Smooth muscle cell (in vitro differentiated cells): Measurements from ENCODE around the gene ECM1. TPM values are rescaled to one million over a fixed set of nuclear protein-coding genes. Genes with fewer than 3 reads are reported as not detected.

Source experiments
- DNase-seq: peaks from one replicate; lab custom pipeline; 2025; ENCODE audit not compliant: unreplicated experiment; lab: John Stamatoyannopoulos, UW
- H2AFZ ChIP-seq: fragments of 200-600 bp; sonication (generic); 2 replicates; pipeline ENCODE4 v1.6.0; 2016; ENCODE audit warnings: antibody characterized with exemption, low read depth, mild to moderate bottlenecking
- H3F3A ChIP-seq: fragments of 200-600 bp; sonication (generic); 2 replicates; pipeline ENCODE4 v1.6.0; 2017; ENCODE audit warnings: antibody characterized with exemption, low read depth
- H3K27ac ChIP-seq: fragments of 200-600 bp; sonication (generic); 2 replicates; pipeline ENCODE4 v1.5.1; 2016; ENCODE audit warnings: low read depth, mild to moderate bottlenecking
- H3K27me3 ChIP-seq: fragments of 200-600 bp; sonication (generic); 2 replicates; pipeline ENCODE4 v1.6.1; 2016; ENCODE audit warnings: low read depth, mild to moderate bottlenecking
- H3K36me3 ChIP-seq: fragments of 200-600 bp; sonication (generic); 2 replicates; pipeline ENCODE4 v1.5.1; 2016; ENCODE audit warnings: low read depth
- H3K4me1 ChIP-seq: fragments of 200-600 bp; sonication (generic); 2 replicates; pipeline ENCODE4 v1.5.1; 2016; ENCODE audit warnings: low read depth
- H3K4me2 ChIP-seq: fragments of 200-600 bp; sonication (generic); 2 replicates; pipeline ENCODE4 v1.6.0; 2016; ENCODE audit warnings: mild to moderate bottlenecking
- H3K4me3 ChIP-seq: fragments of 200-600 bp; sonication (generic); 2 replicates; pipeline ENCODE4 v1.5.1; 2016; ENCODE audit warnings: mild to moderate bottlenecking
- H3K79me2 ChIP-seq: fragments of 200-600 bp; sonication (generic); 2 replicates; pipeline ENCODE4 v1.6.0; 2016; ENCODE audit warnings: low read depth, mild to moderate bottlenecking
- H3K9ac ChIP-seq: fragments of 200-600 bp; sonication (generic); 2 replicates; pipeline ENCODE4 v1.6.0; 2016; ENCODE audit warnings: low read depth
- H3K9me3 ChIP-seq: fragments of 200-600 bp; sonication (generic); replicated peaks from 2 replicates; pipeline ENCODE4 v1.5.1; 2016; ENCODE audit warnings: low read depth
- H4K20me1 ChIP-seq: fragments of 200-600 bp; sonication (generic); 2 replicates; pipeline ENCODE4 v1.6.0; 2016; ENCODE audit warnings: low read depth
- CTCF ChIP-seq: fragments of 200-600 bp; sonication (generic); IDR thresholded peaks from 2 replicates; pipeline ENCODE4 v1.5.1; 2017; ENCODE audit warnings: borderline replicate concordance, mild to moderate bottlenecking, antibody characterized with exemption; ENCODE audit not compliant: insufficient read depth, poor library complexity, severe bottlenecking
- WGBS: methylation state at CpG from one replicate; pipeline ENCODE4 v1.1.7; 2016; ENCODE audit warnings: low lambda C conversion rate; 5-methylcytosine and 5-hydroxymethylcytosine counted together
- polyA plus RNA-seq: library from polyadenylated mRNA; unstranded; fragments of >200 nt; fragmentation: Nextera tagmentation; extraction: Ambion mirVana; gene quantifications from 2 replicates; pipeline ENCODE4 v1.2.1, GENCODE V29; 2016
- total RNA-seq: library from RNA; depleted of rRNA; stranded (reverse); fragments of >200 nt; gene quantifications from 2 replicates; pipeline ENCODE4 v1.2.3, GENCODE V29; 2014

The ECM1 gene
- total and polyA plus RNA-seq, 2 experiments from 2014 or later: 19.0 to 36.1 TPM

- 9% methylated on average over 19 of the region's 19 CpGs for WGBS
- no peaks in the 10 kb centered on the region for H3F3A ChIP-seq
- peak overlapping the region; percentile 50 for H3K9ac ChIP-seq
- H3K4me1 ChIP-seq: peaks cover 8% of the 10 kb centered on the region
- H3K79me2 ChIP-seq: no peaks in the 10 kb centered on the region
- no peak for TF ChIP-seq CTCF
- no peaks in the 10 kb centered on the region for H3K27me3 ChIP-seq
- DNase-seq: no peak
- no peaks in the 10 kb centered on the region for H3K36me3 ChIP-seq
- peak overlapping the region; percentile 71 for H3K4me3 ChIP-seq
- no peak overlapping the region for H3K27ac ChIP-seq
- H3K4me2 ChIP-seq: peak overlapping the region; percentile 96
- peak overlapping the region; percentile 72 for H2AFZ ChIP-seq
- no peaks in the 10 kb centered on the region for H3K9me3 ChIP-seq
- H4K20me1 ChIP-seq: no peaks in the 10 kb centered on the region
These were observed 8.2 kb downstream of the ECM1 start for GRCh38 chr1:150516050-150516591.

- TF ChIP-seq CTCF: no peak
- Histone ChIP-seq H4K20me1 (no peaks in the 10 kb centered on the region), H3K36me3 (no peaks in the 10 kb centered on the region), H3K27me3 (no peaks in the 10 kb centered on the region), H3K4me1 (peaks cover 8% of the 10 kb centered on the region), H3K4me2 (peak overlapping the region; percentile 96), H3K9ac (no peak overlapping the region), H3K9me3 (no peaks in the 10 kb centered on the region), H3K27ac (no peak overlapping the region), H2AFZ (no peak overlapping the region), H3K4me3 (peak overlapping the region; percentile 71), H3F3A (no peaks in the 10 kb centered on the region), H3K79me2 (no peaks in the 10 kb centered on the region)
- WGBS: 44% methylated on average over 4 of the region's 4 CpGs
- DNase-seq: no peak
These were observed 8.7 kb downstream of the ECM1 start for GRCh38 chr1:150516616-150517015.

- H4K20me1 ChIP-seq: no peaks in the 10 kb centered on the region
- H3K4me3 ChIP-seq: no peak overlapping the region
- H3K27me3 ChIP-seq: no peaks in the 10 kb centered on the region
- no peak overlapping the region for H2AFZ ChIP-seq
- H3K9ac ChIP-seq: no peak overlapping the region
- H3K27ac ChIP-seq: no peak overlapping the region
- WGBS: 68% methylated on average over 1 of the region's 1 CpG
- peaks cover 3% of the 10 kb centered on the region for H3K4me1 ChIP-seq
- no peaks in the 10 kb centered on the region for H3K79me2 ChIP-seq
- H3K36me3 ChIP-seq: no peaks in the 10 kb centered on the region
- no peak overlapping the region for H3K4me2 ChIP-seq
- no peak for TF ChIP-seq CTCF
- H3K9me3 ChIP-seq: no peaks in the 10 kb centered on the region
- no peak for DNase-seq
- H3F3A ChIP-seq: no peaks in the 10 kb centered on the region
These were observed 13.5 kb downstream of the ECM1 start for GRCh38 chr1:150521196-150521968.
